ENCODE results near the gene LNX2.
A peak's percentile ranks its signal among the peaks of the same experiment; 100 is the strongest.

LNX2 gene

GRCh38 chr13:27565818-27566217 lies 54.5 kb downstream of the LNX2 start:
- no peak for DNase-seq (ENCODE audit: low read depth in 2 of 2, low spot score in 1 of 2)

- no peak for DNase-seq (ENCODE audit: low read depth in 2 of 2, low spot score in 1 of 2)
Measured at GRCh38 chr13:27562457-27562856, 57.9 kb downstream of the LNX2 start.

GRCh38 chr13:27559719-27560118 lies 60.6 kb downstream of the LNX2 start:
- no peak for DNase-seq (ENCODE audit: low read depth in 2 of 2, low spot score in 1 of 2)

- DNase-seq (ENCODE audit: low read depth in 2 of 2, low spot score in 1 of 2), result no peak
Measured at GRCh38 chr13:27556109-27556508, 64.2 kb downstream of the LNX2 start.

- no peak for DNase-seq (ENCODE audit: low read depth in 2 of 2, low spot score in 1 of 2)
Measured at GRCh38 chr13:27551562-27551961, 68.8 kb downstream of the LNX2 start.

GRCh38 chr13:27549406-27549981 lies 70.8 kb downstream of the LNX2 start:
- no peak for DNase-seq (ENCODE audit: low read depth in 2 of 2, low spot score in 1 of 2)

- no peak for DNase-seq (ENCODE audit: low read depth in 2 of 2, low spot score in 1 of 2)
Measured at GRCh38 chr13:27542220-27542619, 78.1 kb downstream of the LNX2 start.

- DNase-seq (ENCODE audit: low read depth in 2 of 2, low spot score in 1 of 2), result no peak
Measured at GRCh38 chr13:27541386-27541785, 78.9 kb downstream of the LNX2 start.

GRCh38 chr13:27536361-27537101 lies 83.8 kb downstream of the LNX2 start:
- DNase-seq (ENCODE audit: low read depth in 2 of 2, low spot score in 1 of 2), result no peak

GRCh38 chr13:27535546-27535945 lies 84.8 kb downstream of the LNX2 start:
- no peak for DNase-seq (ENCODE audit: low read depth in 2 of 2, low spot score in 1 of 2)

GRCh38 chr13:27534981-27535380 lies 85.3 kb downstream of the LNX2 start:
- no peak for DNase-seq (ENCODE audit: low read depth in 2 of 2, low spot score in 1 of 2)

- no peak for DNase-seq (ENCODE audit: low read depth in 2 of 2, low spot score in 1 of 2)
Measured at GRCh38 chr13:27534108-27534980, 86.0 kb downstream of the LNX2 start.

GRCh38 chr13:27533155-27533643 lies 87.1 kb downstream of the LNX2 start:
- DNase-seq (ENCODE audit: low read depth in 2 of 2, low spot score in 1 of 2), result peak in 1 of 2 donors; percentile 11

- no peak for DNase-seq (ENCODE audit: low read depth in 2 of 2, low spot score in 1 of 2)
Measured at GRCh38 chr13:27528908-27529307, 91.4 kb downstream of the LNX2 start.

GRCh38 chr13:27526516-27526915 lies 93.8 kb downstream of the LNX2 start:
- DNase-seq (ENCODE audit: low read depth in 2 of 2, low spot score in 1 of 2), result no peak

- DNase-seq (ENCODE audit: low read depth in 2 of 2, low spot score in 1 of 2), result no peak
Measured at GRCh38 chr13:27524981-27525975, 95.1 kb downstream of the LNX2 start.

- no peak for DNase-seq (ENCODE audit: low read depth in 2 of 2, low spot score in 1 of 2)
Measured at GRCh38 chr13:27523346-27524073, 96.8 kb downstream of the LNX2 start.

- no peak for DNase-seq (ENCODE audit: low read depth in 2 of 2, low spot score in 1 of 2)
Measured at GRCh38 chr13:27522847-27523246, 97.5 kb downstream of the LNX2 start.

GRCh38 chr13:27516103-27516502 lies 104.2 kb downstream of the LNX2 start:
- DNase-seq (ENCODE audit: low read depth in 2 of 2, low spot score in 1 of 2), result no peak

GRCh38 chr13:27510082-27510481 lies 110.2 kb downstream of the LNX2 start:
- no peak for DNase-seq (ENCODE audit: low read depth in 2 of 2, low spot score in 1 of 2)

All from stimulated activated CD8-positive, alpha-beta memory T cell treated with anti-CD3 and anti-CD28 coated beads, Interleukin-4, amount 100 ng/mL, for 4 hours (primary cell).